Measurements from ENCODE around the gene ARMH2.
"Not testable (repeated sequence)": the region's sequence is repeated elsewhere in the genome, so short reads cannot be mapped to it uniquely, and the experiment has no call there.

The ARMH2 gene

GRCh38 chr6:24761851-24762250, 36.9 kb downstream of the ARMH2 start:
- DNase-seq, result no peak

GRCh38 chr6:24761193-24761835, 37.4 kb downstream of the ARMH2 start:
- DNase-seq, result no peak

GRCh38 chr6:24760210-24760609, 38.5 kb downstream of the ARMH2 start:
- no peak for DNase-seq

GRCh38 chr6:24759718-24760117, 39.0 kb downstream of the ARMH2 start:
- DNase-seq, result no peak

GRCh38 chr6:24757611-24758010, 41.1 kb downstream of the ARMH2 start:
- DNase-seq, result no peak

- DNase-seq, result no peak
Measured at GRCh38 chr6:24755279-24755678, 43.4 kb downstream of the ARMH2 start.

- not testable (repeated sequence) for DNase-seq
Measured at GRCh38 chr6:24754378-24754777, 44.3 kb downstream of the ARMH2 start.

GRCh38 chr6:24753545-24753944, 45.2 kb downstream of the ARMH2 start:
- DNase-seq, result no peak

- DNase-seq, result no peak
Measured at GRCh38 chr6:24752917-24753492, 45.7 kb downstream of the ARMH2 start.

- no peak for DNase-seq
Measured at GRCh38 chr6:24752503-24752902, 46.2 kb downstream of the ARMH2 start.

- DNase-seq, result not testable (repeated sequence)
Measured at GRCh38 chr6:24750878-24751277, 47.8 kb downstream of the ARMH2 start.

- no peak for DNase-seq
Measured at GRCh38 chr6:24749297-24749696, 49.4 kb downstream of the ARMH2 start.
